PC-9 (cell line): ENCODE data around the gene CDH24. TPM values are rescaled to one million over a fixed set of nuclear protein-coding genes. Genes with fewer than 3 reads are reported as not detected.

Experiments used
- BruUV-seq: library from RNA; stranded (reverse); fragments of 400-500 nt; replicated peaks from 2 replicates; lab custom pipeline; 2021; lab: Mats Ljungman, UMichigan
- CTCF ChIA-PET: fragments of 300-600 bp; sonication (Branson Sonifier 250); formaldehyde crosslinking; loops from one replicate; lab custom pipeline; 2022; ENCODE audit warnings: antibody characterized with exemption; lab: Charles Lee
- POLR2A ChIA-PET: fragments of 300-600 bp; sonication (Branson Sonifier 250); formaldehyde crosslinking; loops from one replicate; lab custom pipeline; 2022; ENCODE audit warnings: antibody characterized with exemption; ENCODE audit not compliant: unreplicated experiment; lab: Charles Lee
- DNase-seq, 2 experiments: peaks; one replicate each; pipeline versions ENCODE4 v3.0.0 to v3.0.0-alpha.2; 2015 to 2022; ENCODE audit warnings: mixed read lengths in 1 of 2
- H2AFZ ChIP-seq: fragments of 200-600 bp; sonication (generic); 2 replicates; pipeline ENCODE4 v1.8.1; 2017; ENCODE audit warnings: antibody characterized with exemption
- H3F3A ChIP-seq: fragments of 200-600 bp; sonication (generic); 2 replicates; pipeline ENCODE4 v1.8.1; 2017; ENCODE audit warnings: antibody characterized with exemption, mild to moderate bottlenecking, low read depth; ENCODE audit not compliant: insufficient read depth
- H3K27ac ChIP-seq: fragments of 200-600 bp; sonication (generic); 2 replicates; pipeline ENCODE4 v1.6.1; 2016; ENCODE audit warnings: mixed run types
- H3K27me3 ChIP-seq: fragments of 200-600 bp; sonication (generic); 2 replicates; pipeline ENCODE4 v1.6.1; 2016; ENCODE audit warnings: low read depth, mixed run types; ENCODE audit not compliant: insufficient read depth
- H3K36me3 ChIP-seq: fragments of 200-600 bp; sonication (generic); 2 replicates; pipeline ENCODE4 v1.6.1; 2016; ENCODE audit warnings: low read depth, mixed run types
- H3K4me1 ChIP-seq: fragments of 200-600 bp; sonication (generic); replicated peaks from 2 replicates; pipeline ENCODE4 v1.6.1; 2016; ENCODE audit warnings: mixed run types; ENCODE audit not compliant: insufficient read depth
- H3K4me2 ChIP-seq: fragments of 200-600 bp; sonication (generic); 2 replicates; pipeline ENCODE4 v1.6.1; 2017; ENCODE audit warnings: mixed run types
- H3K4me3 ChIP-seq: fragments of 200-600 bp; sonication (generic); 2 replicates; pipeline ENCODE4 v1.6.1; 2016; ENCODE audit warnings: mixed run types
- H3K79me2 ChIP-seq: fragments of 200-600 bp; sonication (generic); 2 replicates; pipeline ENCODE4 v1.6.1; 2017; ENCODE audit warnings: low read depth, mixed run types
- H3K9me2 ChIP-seq: fragments of 200-600 bp; sonication (generic); 2 replicates; pipeline ENCODE4 v1.8.1; 2017; ENCODE audit warnings: mild to moderate bottlenecking; ENCODE audit not compliant: insufficient read depth
- H3K9me3 ChIP-seq: fragments of 200-600 bp; sonication (generic); 2 replicates; pipeline ENCODE4 v1.8.1; 2016; ENCODE audit warnings: low read depth; ENCODE audit not compliant: insufficient read depth
- H4K20me1 ChIP-seq: fragments of 200-600 bp; sonication (generic); 2 replicates; pipeline ENCODE4 v1.8.1; 2017; ENCODE audit not compliant: insufficient read depth
- CTCF ChIP-seq: fragments of 200-600 bp; sonication (generic); conservative IDR thresholded peaks from 2 replicates; pipeline ENCODE4 v1.6.1; 2017; ENCODE audit warnings: mixed run types, antibody characterized with exemption, mild to moderate bottlenecking, moderate library complexity
- EZH2 ChIP-seq: fragments of 200-600 bp; sonication (generic); IDR thresholded peaks from 2 replicates; pipeline ENCODE4 v1.8.0; 2017; ENCODE audit warnings: antibody characterized with exemption, low read depth
- intact Hi-C: fragments of 100-400 bp; cut with micrococcal nuclease; formaldehyde crosslinking; loops from one replicate; pipeline ENCODE4 v1.10.0; 2022; ENCODE audit not compliant: unreplicated experiment
- total RNA-seq: library from RNA; stranded (reverse); gene quantifications from 2 replicates; pipeline ENCODE4 v1.2.3, GENCODE V29; 2021

Gene CDH24
- total RNA-seq, 1 experiment from 2014 or later = 16.4 TPM

DNA sequence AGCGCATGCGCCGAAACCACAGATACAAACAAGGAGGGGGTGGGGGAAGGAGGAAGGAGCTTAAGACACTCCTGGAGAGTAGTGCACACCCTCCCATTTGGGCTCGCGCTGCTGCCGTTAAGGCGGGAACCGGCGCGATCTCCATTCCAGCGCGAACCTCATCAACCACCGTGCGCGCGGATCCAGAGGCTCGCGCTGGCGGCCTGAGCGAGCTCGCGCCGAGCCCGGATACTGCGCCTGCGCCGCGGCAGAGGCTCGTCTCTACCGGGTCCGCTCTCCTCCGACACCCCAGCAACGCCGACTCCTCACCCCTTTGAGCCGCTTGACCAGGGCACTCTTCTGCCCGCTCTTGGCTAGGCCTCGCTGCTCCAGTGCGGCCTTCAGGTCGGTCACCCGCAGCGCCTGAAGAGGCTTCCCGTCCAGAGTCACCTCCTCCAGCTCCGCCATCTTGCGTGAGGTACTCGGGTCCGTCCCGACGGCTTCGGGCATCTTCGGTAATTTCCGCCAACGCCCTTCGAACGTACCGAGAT is 37.4 kb upstream of the CDH24 start, which contains the start of gene ACIN1:
ACIN1 (minus strand) TSS at position 471 of the 530 bp plus-strand sequence; CDS start at position 447, 24 bp downstream.
- Histone ChIP-seq H3K27me3 (no peaks in the 10 kb centered on the region), H3K79me2 (peaks cover 80% of the 10 kb centered on the region), H3K36me3 (peaks cover 44% of the 10 kb centered on the region; the same call in 1 of the 2 replicates), H3K4me1 (peaks cover 25% of the 10 kb centered on the region), H2AFZ (peak within 1 kb of the TSS; percentile 82), H3K4me2 (peak within 1 kb of the TSS; percentile 98), H4K20me1 (peaks cover 12% of the 10 kb centered on the region), H3K27ac (peak within 1 kb of the TSS; percentile 89), H3F3A (peaks cover 8% of the 10 kb centered on the region), H3K4me3 (peak within 1 kb of the TSS; percentile 98), H3K9me2 (no peaks in the 10 kb centered on the region), H3K9me3 (no peaks in the 10 kb centered on the region)
- TF ChIP-seq CTCF (no peak), EZH2 (no peak)
- ChIA-PET POLR2A (interaction anchor here (0.6 to 1.2 kb wide), 16 partner anchors 13 to 234 kb away, joined by 3 to 13 read pairs (median 4); partner anchors contain the start of genes AJUBA and PRMT5), CTCF (interaction anchor here (0.6 to 2.0 kb wide), 7 partner anchors 12 to 283 kb away, joined by 3 to 14 read pairs (median 4); no protein-coding TSS in a partner anchor)
- intact Hi-C loops = loop anchor here (2.0 kb wide), 1 partner anchor 16 kb away; no protein-coding TSS in a partner anchor
- BruUV-seq = no TSS peak
- peak in 1 of 2 experiments; percentile 69 for DNase-seq

DNA sequence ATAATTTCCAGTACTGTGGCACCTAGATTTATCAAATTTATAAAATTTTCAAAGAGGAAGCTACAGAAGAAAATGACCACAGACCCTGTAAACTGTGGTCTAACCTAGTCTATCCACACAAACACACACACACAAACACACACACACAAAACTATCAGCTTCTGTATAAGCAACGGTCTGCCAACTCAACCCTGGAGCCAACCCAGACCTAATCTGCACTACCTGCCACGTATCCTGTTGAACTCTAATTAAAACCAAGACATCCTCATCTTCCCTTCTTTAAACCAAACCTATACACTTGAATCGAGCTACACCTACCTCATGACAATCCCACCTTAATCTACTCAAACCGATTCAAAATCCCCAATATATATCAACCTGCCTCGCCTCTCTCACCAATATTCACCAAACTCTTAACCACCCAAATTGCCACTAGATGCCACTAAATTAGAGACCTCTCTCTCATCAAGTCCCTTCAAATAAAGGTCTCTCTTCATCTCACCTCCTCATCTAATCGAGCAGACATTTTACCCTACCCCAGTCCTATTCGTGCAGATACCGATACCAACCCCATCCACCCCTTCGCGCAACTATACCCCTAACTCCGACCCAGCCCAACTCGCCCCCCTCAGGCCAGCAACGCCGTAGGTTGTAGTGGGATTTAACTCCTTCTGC is 36.8 kb upstream of the CDH24 start:
- H3K4me1 ChIP-seq = peaks cover 25% of the 10 kb centered on the region
- ChIA-PET CTCF (interaction anchor here (0.8 to 2.0 kb wide), 4 partner anchors 12 to 26 kb away, joined by 3 to 7 read pairs (median 5); no protein-coding TSS in a partner anchor), POLR2A (interaction anchor here (0.6 to 1.2 kb wide), 7 partner anchors 12 to 233 kb away, joined by 3 to 13 read pairs (median 7); no protein-coding TSS in a partner anchor)
- H3K36me3 ChIP-seq = peaks cover 50% of the 10 kb centered on the region; the same call in 1 of the 2 replicates
- H3K27me3 ChIP-seq = no peaks in the 10 kb centered on the region
- DNase-seq = no peak
- peaks cover 8% of the 10 kb centered on the region for H3F3A ChIP-seq
- H3K9me2 ChIP-seq = no peaks in the 10 kb centered on the region
- BruUV-seq = no TSS peak
- TF ChIP-seq CTCF = no peak
- TF ChIP-seq EZH2 = no peak
- peak overlapping the region; percentile 98 for H3K4me3 ChIP-seq
- H4K20me1 ChIP-seq = peaks cover 12% of the 10 kb centered on the region
- peaks cover 79% of the 10 kb centered on the region for H3K79me2 ChIP-seq
- H3K4me2 ChIP-seq = peak overlapping the region; percentile 98
- peak overlapping the region; percentile 89 for H3K27ac ChIP-seq
- no peaks in the 10 kb centered on the region for H3K9me3 ChIP-seq
- H2AFZ ChIP-seq = peak overlapping the region; percentile 73
- intact Hi-C loops = loop anchor here (2.0 kb wide), 1 partner anchor 15 kb away; no protein-coding TSS in a partner anchor

- ChIA-PET CTCF (no interaction called here), POLR2A (no interaction called here)
- H2AFZ ChIP-seq = no peak overlapping the region
- no peak overlapping the region for H3K27ac ChIP-seq
- intact Hi-C loops = no loop called here
- H3K9me2 ChIP-seq = no peaks in the 10 kb centered on the region
- BruUV-seq = no TSS peak
- no peaks in the 10 kb centered on the region for H3K27me3 ChIP-seq
- peaks cover 8% of the 10 kb centered on the region for H3F3A ChIP-seq
- peaks cover 12% of the 10 kb centered on the region for H4K20me1 ChIP-seq
- peaks cover 47% of the 10 kb centered on the region; the same call in 1 of the 2 replicates for H3K36me3 ChIP-seq
- H3K4me2 ChIP-seq = peak overlapping the region; percentile 98
- TF ChIP-seq EZH2 (no peak), CTCF (no peak)
- DNase-seq = no peak
- H3K4me1 ChIP-seq = peaks cover 25% of the 10 kb centered on the region
- peaks cover 74% of the 10 kb centered on the region for H3K79me2 ChIP-seq
- no peaks in the 10 kb centered on the region for H3K9me3 ChIP-seq
- peak overlapping the region; percentile 98 for H3K4me3 ChIP-seq
These were observed 36.2 kb upstream of the CDH24 start for GRCh38 chr14:23093526-23093925.
